Articular chondrocyte of knee joint (primary cell): ENCODE results near the gene PTCH2. TPM values are rescaled to one million over a fixed set of nuclear protein-coding genes. Genes with fewer than 3 reads are reported as not detected.

Experiments used
- small RNA-seq: library from RNA; depleted of rRNA; stranded (forward); fragments of <200 nt; gene quantifications from one replicate; pipeline ENCODE3, GENCODE V24; 2012
- total RNA-seq: library from RNA; depleted of rRNA; stranded (reverse); fragments of >200 nt; gene quantifications from 2 replicates; pipeline ENCODE4 v1.2.3, GENCODE V29; 2012

PTCH2 gene, protein sequence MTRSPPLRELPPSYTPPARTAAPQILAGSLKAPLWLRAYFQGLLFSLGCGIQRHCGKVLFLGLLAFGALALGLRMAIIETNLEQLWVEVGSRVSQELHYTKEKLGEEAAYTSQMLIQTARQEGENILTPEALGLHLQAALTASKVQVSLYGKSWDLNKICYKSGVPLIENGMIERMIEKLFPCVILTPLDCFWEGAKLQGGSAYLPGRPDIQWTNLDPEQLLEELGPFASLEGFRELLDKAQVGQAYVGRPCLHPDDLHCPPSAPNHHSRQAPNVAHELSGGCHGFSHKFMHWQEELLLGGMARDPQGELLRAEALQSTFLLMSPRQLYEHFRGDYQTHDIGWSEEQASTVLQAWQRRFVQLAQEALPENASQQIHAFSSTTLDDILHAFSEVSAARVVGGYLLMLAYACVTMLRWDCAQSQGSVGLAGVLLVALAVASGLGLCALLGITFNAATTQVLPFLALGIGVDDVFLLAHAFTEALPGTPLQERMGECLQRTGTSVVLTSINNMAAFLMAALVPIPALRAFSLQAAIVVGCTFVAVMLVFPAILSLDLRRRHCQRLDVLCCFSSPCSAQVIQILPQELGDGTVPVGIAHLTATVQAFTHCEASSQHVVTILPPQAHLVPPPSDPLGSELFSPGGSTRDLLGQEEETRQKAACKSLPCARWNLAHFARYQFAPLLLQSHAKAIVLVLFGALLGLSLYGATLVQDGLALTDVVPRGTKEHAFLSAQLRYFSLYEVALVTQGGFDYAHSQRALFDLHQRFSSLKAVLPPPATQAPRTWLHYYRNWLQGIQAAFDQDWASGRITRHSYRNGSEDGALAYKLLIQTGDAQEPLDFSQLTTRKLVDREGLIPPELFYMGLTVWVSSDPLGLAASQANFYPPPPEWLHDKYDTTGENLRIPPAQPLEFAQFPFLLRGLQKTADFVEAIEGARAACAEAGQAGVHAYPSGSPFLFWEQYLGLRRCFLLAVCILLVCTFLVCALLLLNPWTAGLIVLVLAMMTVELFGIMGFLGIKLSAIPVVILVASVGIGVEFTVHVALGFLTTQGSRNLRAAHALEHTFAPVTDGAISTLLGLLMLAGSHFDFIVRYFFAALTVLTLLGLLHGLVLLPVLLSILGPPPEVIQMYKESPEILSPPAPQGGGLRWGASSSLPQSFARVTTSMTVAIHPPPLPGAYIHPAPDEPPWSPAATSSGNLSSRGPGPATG
- 0.11 and 0.13 TPM in 2 replicates for total RNA-seq

DNA sequence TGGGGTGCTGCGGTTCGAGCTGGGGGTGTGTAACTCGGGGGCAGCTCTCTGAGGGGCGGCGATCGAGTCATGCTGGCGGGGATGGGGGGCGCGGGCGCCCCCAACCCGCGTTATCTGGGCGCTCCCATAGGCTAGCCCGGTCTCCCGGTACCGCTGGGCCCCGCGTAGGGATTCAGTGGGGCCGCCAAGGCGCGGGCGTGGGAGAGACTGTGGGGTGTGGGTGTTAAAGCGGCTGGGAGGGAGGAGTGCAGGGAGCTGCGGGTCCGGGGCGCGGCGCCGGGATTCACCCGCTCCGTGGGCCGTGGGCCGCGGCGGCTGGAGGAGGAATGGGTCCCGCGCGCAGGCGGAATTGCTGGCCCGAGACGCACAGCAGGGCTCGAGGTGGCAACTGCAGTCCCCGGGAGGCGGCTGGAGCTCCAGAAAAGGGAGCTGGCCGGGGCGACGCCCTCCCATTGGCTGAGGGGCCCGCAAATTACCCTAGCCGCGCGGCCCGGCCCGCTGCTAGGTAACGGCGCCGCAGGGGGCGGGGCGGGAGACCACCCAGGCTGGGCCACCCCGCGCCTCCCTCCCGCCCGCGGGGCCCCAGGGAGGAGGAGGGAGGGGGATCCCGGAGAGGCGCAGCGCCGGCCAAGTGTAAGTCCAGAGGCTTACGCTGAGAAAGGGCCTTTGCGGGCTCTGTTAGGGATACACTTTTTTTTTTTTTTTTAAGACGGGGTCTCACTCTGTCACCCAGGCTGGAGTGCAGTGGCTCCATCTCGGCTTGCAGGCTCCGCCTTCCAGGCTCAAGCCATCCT is at the start of gene PTCH2:
PTCH2 (minus strand) TSS at position 392 of the 794 bp plus-strand sequence; CDS start at position 71, 321 bp downstream.

DNA sequence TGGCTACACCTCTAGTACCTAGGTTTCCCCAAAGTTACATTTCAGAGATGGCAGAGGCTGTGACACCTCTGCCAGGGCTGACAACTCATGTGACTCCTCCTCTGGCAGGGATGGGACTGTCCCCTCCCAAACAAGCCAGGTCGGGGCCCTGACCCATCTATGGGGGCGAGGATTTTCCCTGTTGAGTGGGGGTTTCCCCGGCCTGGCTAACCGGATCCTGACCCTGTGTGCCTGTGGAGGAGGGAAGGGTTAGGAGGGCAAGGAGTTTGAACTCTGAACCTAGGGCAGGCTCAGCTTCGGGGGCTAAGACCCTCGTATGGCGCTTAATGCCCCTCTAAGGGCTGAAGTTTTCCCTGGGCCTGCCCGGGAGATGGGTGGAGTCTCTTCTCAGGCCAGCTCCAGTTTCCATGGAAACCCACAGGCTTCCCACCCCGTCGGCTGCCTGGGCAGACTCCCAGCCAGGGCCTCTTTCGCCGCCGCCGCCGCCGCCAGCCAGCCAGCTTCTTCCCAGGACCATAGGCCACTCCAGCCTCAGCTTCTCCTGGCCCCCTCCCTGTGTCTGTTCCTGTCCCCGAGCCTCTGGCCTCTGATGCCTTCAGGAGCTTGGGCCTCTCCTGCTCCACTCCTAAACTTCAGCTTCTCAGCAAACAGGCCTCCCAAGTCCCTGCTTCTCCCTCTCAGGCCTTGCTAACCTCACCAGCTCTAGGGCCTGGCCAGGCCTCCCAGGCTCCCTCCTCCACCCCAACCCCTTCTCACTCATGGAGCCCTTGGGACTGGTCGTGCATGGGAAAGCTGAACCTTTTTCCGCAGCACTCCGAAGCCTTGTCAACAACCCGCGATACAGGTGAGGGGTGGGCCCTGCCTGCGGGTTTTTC is 34.8 kb downstream of the PTCH2 start, which contains the start of gene BTBD19:
BTBD19 (plus strand) TSS at position 461 of the 875 bp plus-strand sequence; CDS start at position 759, 298 bp downstream.

DNA sequence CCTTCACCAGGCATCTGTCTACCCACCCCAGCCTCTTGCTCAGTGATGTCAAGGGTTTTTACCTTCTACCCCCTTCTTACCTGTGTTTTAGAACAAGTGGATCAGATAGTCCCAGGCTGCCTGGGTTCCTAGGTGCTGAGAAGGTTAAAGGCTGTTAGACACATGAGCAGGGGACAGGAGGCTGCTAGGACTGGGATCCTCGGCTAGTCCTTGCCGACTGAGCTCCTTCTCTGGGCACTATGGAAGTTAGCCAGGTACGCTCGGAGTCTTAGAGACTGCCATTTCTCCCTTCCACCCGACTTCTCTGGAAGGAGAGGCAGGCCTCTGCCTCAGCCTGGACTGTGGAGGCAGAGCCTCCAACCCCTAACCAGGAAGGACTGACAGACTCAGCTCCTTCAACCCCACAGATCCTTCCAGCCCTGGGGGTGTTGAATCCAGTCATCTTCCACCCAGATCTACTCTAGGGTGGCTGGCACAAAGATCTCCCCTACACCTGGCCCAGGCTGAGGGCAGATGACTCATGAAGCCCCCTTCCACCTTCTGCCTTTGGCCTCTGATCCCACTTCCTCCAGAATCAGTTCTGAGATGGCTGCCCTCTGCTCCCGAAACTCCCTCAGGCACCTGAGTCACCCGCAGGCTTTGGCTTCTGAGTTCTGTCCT is 36.2 kb downstream of the PTCH2 start, which contains the start of gene DYNLT4:
DYNLT4 (minus strand) TSS at position 648 of the 660 bp plus-strand sequence. CDS start 683 bp downstream, outside the sequence.

DNA sequence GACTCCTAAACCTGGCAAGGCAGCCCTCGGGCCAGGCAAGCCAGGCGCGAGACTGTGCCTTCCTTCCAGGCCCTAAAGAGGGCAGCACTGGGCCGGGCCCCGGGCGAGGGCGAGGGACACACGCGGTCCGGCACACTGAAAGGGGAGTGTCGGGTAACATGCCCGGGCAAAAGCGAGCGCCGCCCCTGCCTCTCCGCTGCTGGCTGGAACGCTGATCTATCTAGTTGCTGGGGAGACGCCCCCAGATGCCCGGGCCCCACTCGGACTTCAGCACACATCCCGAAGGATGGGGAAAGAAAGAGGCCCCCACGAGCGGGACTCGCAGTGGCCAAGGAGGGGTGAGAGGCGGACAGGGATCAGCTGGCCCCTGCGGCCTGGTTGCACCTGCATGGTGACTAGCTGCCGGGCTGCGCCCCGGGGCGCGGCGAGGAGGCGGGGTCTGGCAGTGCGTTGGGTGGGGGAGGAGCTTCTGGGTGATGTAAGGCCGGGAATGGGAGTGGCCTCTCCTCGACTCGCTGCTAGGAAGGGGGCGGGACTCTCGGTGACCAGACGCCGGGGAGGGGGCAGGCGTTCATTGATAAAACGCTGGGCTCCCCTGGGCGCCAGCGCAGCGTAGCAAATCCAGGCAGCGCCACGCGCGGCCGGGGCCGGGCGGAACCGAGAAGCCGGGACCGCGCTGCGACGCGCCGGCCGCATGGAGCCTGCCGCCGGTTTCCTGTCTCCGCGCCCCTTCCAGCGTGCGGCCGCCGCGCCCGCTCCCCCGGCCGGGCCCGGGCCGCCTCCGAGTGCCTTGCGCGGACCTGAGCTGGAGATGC is 43.1 kb downstream of the PTCH2 start, which contains the start of gene PLK3:
PLK3 (plus strand) TSS at position 608 of the 815 bp plus-strand sequence; CDS start at position 695, 87 bp downstream.

DNA sequence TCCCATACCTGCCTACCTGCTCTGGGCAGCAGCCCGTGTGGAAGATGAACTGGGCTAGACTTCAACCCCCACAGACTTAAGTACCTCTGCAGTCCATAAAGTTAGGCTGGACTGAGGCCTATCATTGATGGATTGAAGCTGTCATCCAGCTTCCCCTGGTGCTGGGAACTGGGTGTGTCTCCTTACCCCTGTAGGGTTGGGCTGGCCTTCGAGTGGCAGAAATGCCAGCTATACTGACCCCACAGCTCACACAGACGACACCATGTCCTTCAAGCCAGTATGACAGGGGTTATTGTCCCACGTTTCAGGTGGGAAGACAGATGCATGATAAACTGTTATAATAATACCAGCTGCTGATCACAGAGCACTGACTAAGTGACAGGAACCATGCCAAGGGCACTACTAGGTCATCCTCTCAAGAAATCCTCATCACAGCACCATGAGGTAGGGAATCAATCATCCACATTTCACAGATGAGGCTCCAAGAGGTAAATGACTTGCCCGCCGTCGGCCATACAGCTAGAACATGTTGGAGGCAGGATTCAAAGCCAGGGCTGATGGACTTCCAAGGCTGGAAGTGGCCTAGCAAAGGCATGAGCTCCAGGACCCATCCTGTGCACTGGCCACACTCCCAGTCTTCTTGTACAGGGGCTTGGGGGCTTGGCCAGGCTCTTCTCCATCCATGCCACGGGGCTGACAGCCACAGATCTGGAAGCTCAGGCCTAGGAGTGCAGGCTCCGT is 54.8 kb downstream of the PTCH2 start, which contains the start of gene BEST4:
BEST4 (minus strand) TSS at position 51 of the 741 bp plus-strand sequence. CDS start 465 bp downstream, outside the sequence.

DNA sequence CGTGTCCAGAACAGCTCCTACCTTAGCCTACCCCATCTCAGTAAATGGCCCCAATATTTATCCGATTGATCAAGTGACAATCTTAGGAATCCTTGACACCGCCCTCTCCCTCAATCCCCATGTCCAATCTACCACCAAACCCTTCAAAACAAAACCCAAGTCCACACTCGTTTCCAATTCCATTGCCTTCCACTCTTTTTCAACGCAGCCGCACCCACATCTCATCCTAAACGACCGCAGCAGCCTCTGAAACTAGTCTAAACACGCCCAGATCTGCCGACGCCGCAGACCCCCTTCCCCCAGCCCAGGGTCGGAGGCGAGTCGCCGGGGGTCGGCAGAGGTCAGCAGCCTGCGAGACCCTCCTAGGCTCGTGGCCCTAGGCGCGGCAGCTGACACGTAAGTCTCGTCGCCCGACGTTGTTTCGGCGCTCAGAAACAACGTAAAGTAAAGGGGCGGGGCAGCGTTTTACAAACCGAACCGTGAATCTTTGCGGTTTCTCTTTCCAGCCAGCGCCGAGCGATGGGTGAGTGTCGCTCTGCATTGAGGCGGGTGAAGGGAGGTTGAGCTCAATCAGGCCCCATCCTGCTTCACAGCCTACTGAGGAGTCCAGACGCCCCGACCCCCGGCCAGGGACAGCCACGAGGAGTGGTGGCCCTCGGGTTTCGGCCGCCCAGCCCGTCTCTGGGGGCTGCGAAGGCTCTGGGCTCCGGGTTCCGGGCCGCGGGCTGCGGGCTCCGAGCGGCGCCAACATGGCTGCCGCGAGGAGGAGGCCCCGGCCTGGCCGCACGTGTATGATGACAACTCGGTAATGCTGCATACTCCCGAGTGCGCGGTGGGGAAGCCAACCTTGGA is 67.7 kb downstream of the PTCH2 start, which contains the start of gene RPS8:
RPS8 (plus strand) TSS at position 463 of the 852 bp plus-strand sequence; CDS start at position 520, 57 bp downstream.

Small RNAs within 50 kb of the gene (small RNA-seq; reads per million reads assigned to genes)
- gene AL136380.1, result not detected
- 415 reads per million, percentile 99 among the genes with 10 or more reads in this experiment for gene SNORD38A
- gene SNORD38B, result not detected
- 6.5 reads per million, percentile 92 among the genes with 10 or more reads in this experiment for gene SNORD46
- gene SNORD55, result not detected

Other genes starting within 250 kb of the PTCH2 start
- 5.2 and 6.9 TPM in 2 replicates for gene TMEM53, start 168.8 kb downstream of the PTCH2 start, total RNA-seq
- gene ARMH1, start 168.5 kb downstream of the PTCH2 start, total RNA-seq, result 0.91 and 5.0 TPM in 2 replicates
- not detected in 2 replicates for gene RNU5D-1, start 112.1 kb downstream of the PTCH2 start, total RNA-seq
- gene KIF2C, start 103.4 kb downstream of the PTCH2 start, total RNA-seq, result 13.6 and 17.6 TPM in 2 replicates
- gene RPS8, start 67.7 kb downstream of the PTCH2 start, total RNA-seq, result 1,423 and 1,610 TPM in 2 replicates
- 0.11 and 0.13 TPM in 2 replicates for gene BEST4, start 55.1 kb downstream of the PTCH2 start, total RNA-seq
- gene PLK3, start 42.9 kb downstream of the PTCH2 start, total RNA-seq, result 11.2 and 18.8 TPM in 2 replicates
- 0.22 and 0.65 TPM in 2 replicates for gene DYNLT4, start 35.9 kb downstream of the PTCH2 start, total RNA-seq
- 9.8 and 10.8 TPM in 2 replicates for gene BTBD19, start 34.7 kb downstream of the PTCH2 start, total RNA-seq
- gene EIF2B3, start 143.3 kb upstream of the PTCH2 start, total RNA-seq, result 31.1 and 33.9 TPM in 2 replicates
- gene HECTD3, start 168.1 kb upstream of the PTCH2 start, total RNA-seq, result 20.9 and 23.5 TPM in 2 replicates
- 114 and 124 TPM in 2 replicates for gene UROD, start 169.0 kb upstream of the PTCH2 start, total RNA-seq